ENCODE measurements around the gene TAMM41.

TAMM41 gene

GRCh38 chr3:11791339-11792200 lies 55.1 kb downstream of the TAMM41 start:
- Histone ChIP-seq H3K4me3 (ENCODE audit: low read depth, low read length) (no peak overlapping the region), H3K36me3 (replicated peaks) (peaks cover 10% of the 10 kb centered on the region)
- in situ Hi-C loops (cut with HindIII; ENCODE audit: low pct_ligation_motif_present, low sequenced_read_pairs), result no loop called here

DNA sequence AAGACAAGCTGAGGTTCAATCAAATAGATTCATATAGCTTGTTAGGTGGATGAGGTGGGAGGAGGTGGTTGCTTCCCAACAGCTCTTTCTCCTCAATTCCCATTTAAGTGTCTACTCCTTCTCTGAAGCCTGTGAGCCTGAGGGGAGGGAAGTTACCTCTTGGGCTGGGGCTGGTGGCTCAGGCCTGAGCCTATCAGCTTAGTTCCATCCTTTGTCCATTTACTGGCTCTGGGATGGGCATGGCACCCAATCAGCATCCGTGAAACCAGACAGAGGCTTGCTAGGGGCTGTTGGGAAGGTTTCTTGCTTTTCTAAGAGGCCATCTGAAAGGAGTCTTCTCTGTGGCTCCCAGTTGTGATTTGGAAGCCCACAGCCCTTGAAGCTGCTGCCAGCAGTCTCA lies 57.3 kb downstream of the TAMM41 start:
- H3K36me3 ChIP-seq (replicated peaks), result peaks cover 10% of the 10 kb centered on the region
- TF ChIP-seq, protein P1, sequence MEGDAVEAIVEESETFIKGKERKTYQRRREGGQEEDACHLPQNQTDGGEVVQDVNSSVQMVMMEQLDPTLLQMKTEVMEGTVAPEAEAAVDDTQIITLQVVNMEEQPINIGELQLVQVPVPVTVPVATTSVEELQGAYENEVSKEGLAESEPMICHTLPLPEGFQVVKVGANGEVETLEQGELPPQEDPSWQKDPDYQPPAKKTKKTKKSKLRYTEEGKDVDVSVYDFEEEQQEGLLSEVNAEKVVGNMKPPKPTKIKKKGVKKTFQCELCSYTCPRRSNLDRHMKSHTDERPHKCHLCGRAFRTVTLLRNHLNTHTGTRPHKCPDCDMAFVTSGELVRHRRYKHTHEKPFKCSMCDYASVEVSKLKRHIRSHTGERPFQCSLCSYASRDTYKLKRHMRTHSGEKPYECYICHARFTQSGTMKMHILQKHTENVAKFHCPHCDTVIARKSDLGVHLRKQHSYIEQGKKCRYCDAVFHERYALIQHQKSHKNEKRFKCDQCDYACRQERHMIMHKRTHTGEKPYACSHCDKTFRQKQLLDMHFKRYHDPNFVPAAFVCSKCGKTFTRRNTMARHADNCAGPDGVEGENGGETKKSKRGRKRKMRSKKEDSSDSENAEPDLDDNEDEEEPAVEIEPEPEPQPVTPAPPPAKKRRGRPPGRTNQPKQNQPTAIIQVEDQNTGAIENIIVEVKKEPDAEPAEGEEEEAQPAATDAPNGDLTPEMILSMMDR (IDR thresholded peaks at IDR 0.05; ENCODE audit: low read depth, low read length, missing control alignments), result no peak
- in situ Hi-C loops (cut with HindIII; ENCODE audit: low pct_ligation_motif_present, low sequenced_read_pairs), result no loop called here
- no peak overlapping the region for H3K4me3 ChIP-seq (ENCODE audit: low read depth, low read length)
- H3K27ac ChIP-seq, result no peak overlapping the region
- no peak for DNase-seq
- H3K27me3 ChIP-seq (replicated peaks), result no peaks in the 10 kb centered on the region

More at GRCh38 chr3:11791339-11792200, 55.1 kb downstream of the TAMM41 start:
- DNase-seq, result no peak
- Histone ChIP-seq H3K27me3 (replicated peaks) (no peaks in the 10 kb centered on the region), H3K27ac (no peak overlapping the region)
- TF ChIP-seq, protein P1 (IDR thresholded peaks at IDR 0.05; ENCODE audit: low read depth, low read length, missing control alignments), result no peak

GRCh38 chr3:11784971-11785377 lies 61.7 kb downstream of the TAMM41 start:
- Histone ChIP-seq H3K36me3 (replicated peaks) (peaks cover 10% of the 10 kb centered on the region), H3K27me3 (replicated peaks) (no peaks in the 10 kb centered on the region), H3K4me3 (ENCODE audit: low read depth, low read length) (no peak overlapping the region), H3K27ac (no peak overlapping the region)
- in situ Hi-C loops (cut with HindIII; ENCODE audit: low pct_ligation_motif_present, low sequenced_read_pairs), result no loop called here
- TF ChIP-seq, protein P1 (IDR thresholded peaks at IDR 0.05; ENCODE audit: low read depth, low read length, missing control alignments), result no peak
- DNase-seq, result no peak

DNA sequence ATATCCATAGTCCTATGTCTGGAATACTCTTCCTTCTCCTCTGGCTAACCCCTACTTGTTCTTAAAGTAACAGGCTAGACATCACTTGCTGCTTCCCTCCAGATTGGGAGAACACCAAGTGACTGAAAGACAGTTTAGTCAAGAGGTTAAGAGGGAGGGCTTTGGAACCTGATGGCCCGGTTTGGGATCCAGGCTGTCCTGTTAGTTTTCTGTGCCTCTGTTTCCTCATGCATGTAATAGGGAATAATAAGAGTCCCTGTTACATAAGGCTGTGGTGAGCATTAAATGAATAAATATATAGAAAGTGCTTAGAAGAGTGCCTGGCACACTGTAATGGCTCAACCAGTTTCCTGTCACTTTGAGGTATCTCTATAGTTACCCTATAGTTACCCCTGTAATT lies 66.3 kb downstream of the TAMM41 start:
- in situ Hi-C loops (cut with HindIII; ENCODE audit: low pct_ligation_motif_present, low sequenced_read_pairs), result no loop called here
- Histone ChIP-seq H3K4me3 (ENCODE audit: low read depth, low read length) (no peak overlapping the region), H3K36me3 (replicated peaks) (no peaks in the 10 kb centered on the region), H3K27ac (no peak overlapping the region), H3K27me3 (replicated peaks) (no peaks in the 10 kb centered on the region)
- TF ChIP-seq, protein P1 (IDR thresholded peaks at IDR 0.05; ENCODE audit: low read depth, low read length, missing control alignments), result no peak
- no peak for DNase-seq

DNA sequence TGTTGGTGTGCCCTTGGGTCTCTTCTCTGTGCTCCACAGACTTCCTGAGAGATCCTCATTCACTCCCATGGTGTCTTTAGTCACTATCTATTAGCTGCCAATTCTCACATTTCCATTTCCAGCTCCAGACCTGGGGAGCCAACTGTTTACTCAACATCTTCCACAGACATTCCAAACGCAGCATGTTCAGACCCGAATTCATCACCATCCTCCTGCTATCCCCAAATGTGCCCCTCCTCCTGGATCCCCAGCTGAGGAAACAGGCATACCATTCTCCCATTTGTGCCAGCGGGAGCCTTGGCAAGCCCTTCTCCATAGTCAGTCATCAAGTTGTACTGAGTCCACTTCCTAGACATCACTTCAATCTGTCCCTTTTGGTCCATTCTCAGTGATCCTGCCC lies 67.1 kb downstream of the TAMM41 start:
- in situ Hi-C loops (cut with HindIII; ENCODE audit: low pct_ligation_motif_present, low sequenced_read_pairs), result no loop called here
- no peak overlapping the region for H3K4me3 ChIP-seq (ENCODE audit: low read depth, low read length)
- H3K36me3 ChIP-seq (replicated peaks), result no peaks in the 10 kb centered on the region
- H3K27ac ChIP-seq, result no peak overlapping the region
- DNase-seq, result no peak
- TF ChIP-seq, protein P1 (IDR thresholded peaks at IDR 0.05; ENCODE audit: low read depth, low read length, missing control alignments), result no peak
- H3K27me3 ChIP-seq (replicated peaks), result no peaks in the 10 kb centered on the region

Data from brain microvascular endothelial cell (primary cell).